GM19035 (cell line): ENCODE measurements around the gene ARID3A.
A peak's percentile ranks its signal among the peaks of the same experiment; 100 is the strongest.
"Not testable (repeated sequence)": the region's sequence is repeated elsewhere in the genome, so short reads cannot be mapped to it uniquely, and the experiment has no call there.

Source experiments
- ATAC-seq: cut with Tn5 transposase; IDR thresholded peaks from one replicate; pipeline ENCODE4 v1.9.1; 2021; ENCODE audit not compliant: unreplicated experiment

The ARID3A gene

GRCh38 chr19:925526-926322 lies at the start of gene ARID3A:
TSS of gene ARID3A (plus strand) at chr19:926035. CDS start at chr19:929529, 3,494 bp downstream.
- peak; percentile 61 for ATAC-seq

- no peak for ATAC-seq
These were observed 49.7 kb upstream of the ARID3A start for GRCh38 chr19:876089-876488.

GRCh38 chr19:876780-877314 lies 49.0 kb upstream of the ARID3A start:
- no peak for ATAC-seq

- ATAC-seq: not testable (repeated sequence)
These were observed 47.7 kb upstream of the ARID3A start for GRCh38 chr19:877992-878660.

GRCh38 chr19:878751-879561 lies 46.9 kb upstream of the ARID3A start:
- ATAC-seq: not testable (repeated sequence)

GRCh38 chr19:879711-880438 lies 46.0 kb upstream of the ARID3A start:
- no peak for ATAC-seq

GRCh38 chr19:881385-882071 lies 44.3 kb upstream of the ARID3A start:
- no peak for ATAC-seq

GRCh38 chr19:882871-883497 lies 42.9 kb upstream of the ARID3A start:
- ATAC-seq: no peak

- no peak for ATAC-seq
These were observed 42.1 kb upstream of the ARID3A start for GRCh38 chr19:883661-884211.

- no peak for ATAC-seq
These were observed 41.2 kb upstream of the ARID3A start for GRCh38 chr19:884420-885211.

- ATAC-seq: no peak
These were observed 40.2 kb upstream of the ARID3A start for GRCh38 chr19:885536-886224.

- ATAC-seq: no peak
These were observed 38.8 kb upstream of the ARID3A start for GRCh38 chr19:887072-887471.

GRCh38 chr19:887599-887998 lies 38.2 kb upstream of the ARID3A start:
- ATAC-seq: no peak

- ATAC-seq: no peak
These were observed 37.1 kb upstream of the ARID3A start for GRCh38 chr19:888581-889385.

GRCh38 chr19:889662-890295 lies 36.1 kb upstream of the ARID3A start:
- no peak for ATAC-seq

GRCh38 chr19:890831-891230 lies 35.0 kb upstream of the ARID3A start:
- ATAC-seq: no peak
